HCT116 (cell line): ENCODE measurements around the gene RABL6. TPM values are rescaled to one million over a fixed set of nuclear protein-coding genes. Genes with fewer than 3 reads are reported as not detected.

ENCODE experiments used
- ATAC-seq: fragments of 200-7000 bp; cut with Tn5 transposase; 2 replicates; pipeline ENCODE4 v1.9.1; 2020; ENCODE audit warnings: mild to moderate bottlenecking, moderate library complexity
- BruUV-seq: library from RNA; stranded (reverse); fragments of 400-500 nt; replicated peaks from 2 replicates; lab custom pipeline; 2021; lab: Mats Ljungman, UMichigan
- CTCF ChIA-PET: fragments of 300-600 bp; sonication (Branson Sonifier 250); formaldehyde crosslinking; loops from one replicate; lab custom pipeline; 2021; ENCODE audit warnings: antibody characterized with exemption; lab: Charles Lee
- POLR2A ChIA-PET: fragments of 300-600, 350-600 bp; sonication (Branson Sonifier 250); formaldehyde crosslinking; loops from one replicate; lab custom pipeline; 2021; ENCODE audit warnings: antibody characterized with exemption; lab: Charles Lee
- RAD21 ChIA-PET, 2 experiments: fragments of 300-600 bp; sonication (Branson Sonifier 250); formaldehyde crosslinking; loops; one replicate each; lab custom pipeline; 2023; ENCODE audit warnings: low total read pairs in 2 of 2; ENCODE audit not compliant: uncharacterized antibody in 2 of 2, unreplicated experiment in 2 of 2, low non-redundant PET in 1 of 2; lab: Charles Lee
- DNase-seq: peaks from one replicate; pipeline ENCODE4 v3.0.0-alpha.2; 2010; ENCODE audit warnings: low read depth, low spot score
- H2AFZ ChIP-seq: fragments of 200-600 bp; shearing (Covaris generic), sonication (generic); 2 replicates; pipeline ENCODE4 v1.6.1; 2017; ENCODE audit warnings: low read depth, mixed run types, mixed read lengths, antibody characterized with exemption, low read length; ENCODE audit not compliant: poor library complexity, severe bottlenecking
- H3K27ac ChIP-seq: 2 replicates; pipeline ENCODE4 v1.5.1; 2012; ENCODE audit warnings: low read depth, low read length
- H3K27me3 ChIP-seq: fragments of 200-600 bp; sonication (generic); 2 replicates; pipeline ENCODE4 v1.6.1; 2016; ENCODE audit warnings: mixed run types, low read length, mixed read lengths; ENCODE audit not compliant: insufficient read depth
- H3K36me3 ChIP-seq, 2 experiments: fragments of 200-500 bp in 1 of 2; fragments of 200-600 bp in 1 of 2; sonication (Bioruptor generic) in 1 of 2; sonication (generic) in 1 of 2; 2 replicates each; pipeline versions ENCODE4 v1.5.1 to v1.6.1; 2014 to 2016; ENCODE audit warnings: low read length in 2 of 2, inconsistent platforms in 1 of 2, mixed read lengths in 1 of 2, mixed run types in 1 of 2; ENCODE audit not compliant: insufficient read depth in 2 of 2, control insufficient read depth in 1 of 2
- H3K4me1 ChIP-seq, 2 experiments: fragments of 200-600 bp in 1 of 2; sonication (generic) in 1 of 2; 2 replicates each; pipeline versions ENCODE4 v1.5.1 to v1.6.1; 2012 to 2017; ENCODE audit warnings: low read length in 2 of 2, inconsistent platforms in 1 of 2, mild to moderate bottlenecking in 1 of 2, mixed read lengths in 1 of 2, mixed run types in 1 of 2, moderate library complexity in 1 of 2; ENCODE audit not compliant: insufficient read depth in 2 of 2, control insufficient read depth in 1 of 2
- H3K4me2 ChIP-seq: fragments of 200-600 bp; sonication (generic); 2 replicates; pipeline ENCODE4 v1.6.1; 2017; ENCODE audit warnings: mixed run types, low read length, mixed read lengths
- H3K4me3 ChIP-seq, 2 experiments: fragments of 200-600 bp in 1 of 2; sonication (generic) in 1 of 2; replicated peaks in 1 of 2; 2 replicates each; pipeline ENCODE4 v1.5.1; 2011 to 2016; ENCODE audit warnings: low read length in 2 of 2, control low read depth in 1 of 2, low read depth in 1 of 2, mild to moderate bottlenecking in 1 of 2, mixed read lengths in 1 of 2, mixed run types in 1 of 2
- H3K79me2 ChIP-seq: fragments of 200-600 bp; sonication (generic); 2 replicates; pipeline ENCODE4 v1.6.1; 2017; ENCODE audit warnings: mild to moderate bottlenecking, mixed run types, low read length, moderate library complexity, mixed read lengths; ENCODE audit not compliant: insufficient read depth
- H3K9ac ChIP-seq: fragments of 200-600 bp; sonication (generic); 2 replicates; pipeline ENCODE4 v1.6.1; 2016; ENCODE audit warnings: low read length, mixed read lengths
- H3K9me2 ChIP-seq: fragments of 200-600 bp; sonication (generic), shearing (Covaris generic); 2 replicates; pipeline ENCODE4 v1.6.1; 2017; ENCODE audit warnings: mixed run types, mild to moderate bottlenecking, moderate library complexity; ENCODE audit not compliant: insufficient read depth
- H3K9me3 ChIP-seq, 2 experiments: fragments of 200-500 bp in 1 of 2; fragments of 200-600 bp in 1 of 2; sonication (Bioruptor generic) in 1 of 2; sonication (generic) in 1 of 2; 2 replicates each; pipeline ENCODE4 v1.6.1; 2014 to 2017; ENCODE audit warnings: low read length in 2 of 2, mixed read lengths in 2 of 2, inconsistent platforms in 1 of 2, low read depth in 1 of 2, mild to moderate bottlenecking in 1 of 2, mixed run types in 1 of 2, moderate library complexity in 1 of 2; ENCODE audit not compliant: control insufficient read depth in 1 of 2, insufficient read depth in 1 of 2
- H4K20me1 ChIP-seq: fragments of 200-600 bp; sonication (generic), shearing (Covaris generic); 2 replicates; pipeline ENCODE4 v1.6.1; 2017; ENCODE audit warnings: mixed run types, mild to moderate bottlenecking, moderate library complexity; ENCODE audit not compliant: insufficient read depth
- ELF1 ChIP-seq: IDR thresholded peaks from 2 replicates; pipeline ENCODE4 v1.6.1; 2012; ENCODE audit warnings: low read depth, borderline replicate concordance
- JUND ChIP-seq: IDR thresholded peaks from 2 replicates; pipeline ENCODE4 v1.6.1; 2012
- POLR2AphosphoS5 ChIP-seq: IDR thresholded peaks from 2 replicates; pipeline ENCODE4 v1.6.1; 2011; ENCODE audit warnings: mild to moderate bottlenecking, low read depth, low read length, moderate library complexity
- RAD21 ChIP-seq: IDR thresholded peaks from 2 replicates; pipeline ENCODE4 v1.6.1; 2012; ENCODE audit warnings: low read depth, mild to moderate bottlenecking
- SRF ChIP-seq: IDR thresholded peaks from 2 replicates; pipeline ENCODE4 v1.6.1; 2012; ENCODE audit warnings: low read depth
- TCF7L2 ChIP-seq: IDR thresholded peaks from 2 replicates; pipeline ENCODE4 v1.7.0; 2011; ENCODE audit warnings: borderline replicate concordance, inconsistent platforms; ENCODE audit not compliant: insufficient read depth, insufficient read length; ENCODE audit errors: extremely low read depth
- YY1 ChIP-seq: IDR thresholded peaks from 2 replicates; pipeline ENCODE4 v1.6.1; 2011; ENCODE audit warnings: low read length, low read depth, moderate library complexity, mild to moderate bottlenecking; ENCODE audit not compliant: insufficient replicate concordance; ENCODE audit errors: extremely low read depth
- ZFX ChIP-seq: fragments of 450-650 bp; IDR thresholded peaks from 2 replicates; pipeline ENCODE4 v1.6.1; 2017
- intact Hi-C: fragments of 100-400 bp; cut with micrococcal nuclease; formaldehyde crosslinking; loops from 2 replicates; pipeline ENCODE4 v1.10.0; 2022
- total RNA-seq: library from RNA; stranded (reverse); gene quantifications from one replicate; pipeline ENCODE4 v1.2.1, GENCODE V29; 2021; ENCODE audit not compliant: unreplicated experiment
- TF ChIP-seq, protein P1 (sequence below): IDR thresholded peaks from 2 replicates; pipeline ENCODE4 v1.6.1; 2012
- TF ChIP-seq, protein P2 (sequence below): IDR thresholded peaks from 2 replicates; pipeline ENCODE4 v1.6.1; 2012
- TF ChIP-seq, protein P3 (sequence below): IDR thresholded peaks from 2 replicates; pipeline ENCODE4 v1.6.1; 2011; ENCODE audit warnings: mild to moderate bottlenecking, low read length, moderate library complexity; ENCODE audit not compliant: insufficient replicate concordance; ENCODE audit errors: extremely low read depth

RABL6 gene
- total RNA-seq, 1 experiment from 2014 or later, result 98.6 TPM

DNA sequence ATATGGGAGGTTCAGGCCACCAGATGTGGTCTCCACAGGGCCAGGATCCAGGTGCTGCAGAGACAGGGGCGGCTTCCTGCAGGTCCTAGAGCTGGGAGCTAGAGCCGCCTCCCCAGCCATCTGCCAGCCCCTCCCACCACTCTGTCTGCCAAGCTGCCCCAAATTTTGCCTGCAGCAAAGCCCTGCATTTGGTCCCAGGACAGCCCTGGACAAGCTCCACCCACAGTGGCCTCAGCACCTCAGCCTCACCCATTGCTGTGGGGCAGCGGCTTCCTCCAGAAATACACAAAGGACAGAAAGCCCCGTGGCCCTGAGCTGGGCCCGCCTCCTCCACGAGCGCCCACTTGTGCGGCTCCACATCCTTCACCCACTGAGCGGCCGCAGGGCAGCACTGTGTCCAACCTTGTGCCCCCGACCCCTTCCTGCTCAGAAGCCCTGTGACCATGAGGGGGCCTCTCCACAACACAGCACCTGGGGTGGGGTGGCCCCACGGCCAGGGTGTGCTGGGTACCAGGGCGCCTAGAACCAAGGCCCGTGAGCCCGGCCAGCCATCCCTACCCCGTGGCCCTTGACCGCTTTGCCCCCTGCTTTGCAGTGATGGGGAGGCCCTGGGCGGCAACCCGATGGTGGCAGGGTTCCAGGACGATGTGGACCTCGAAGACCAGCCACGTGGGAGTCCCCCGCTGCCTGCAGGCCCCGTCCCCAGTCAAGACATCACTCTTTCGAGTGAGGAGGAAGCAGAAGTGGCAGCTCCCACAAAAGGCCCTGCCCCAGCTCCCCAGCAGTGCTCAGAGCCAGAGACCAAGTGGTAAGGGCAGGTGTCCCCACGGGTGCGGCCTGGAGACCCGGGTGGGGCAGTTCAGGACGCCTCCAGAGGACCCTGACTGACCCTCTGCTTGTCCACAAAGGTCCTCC lies 30.8 kb downstream of the RABL6 start:
- Histone ChIP-seq H3K9me2 (no peaks in the 10 kb centered on the region), H3K27me3 (no peaks in the 10 kb centered on the region), H3K4me3 (no peak overlapping the region), H3K79me2 (no peaks in the 10 kb centered on the region), H3K4me1 (peaks cover 28 to 37% of the 10 kb centered on the region in 2 experiments), H3K9me3 (no peaks in the 10 kb centered on the region), H3K9ac (no peak overlapping the region), H4K20me1 (no peaks in the 10 kb centered on the region), H3K4me2 (no peak overlapping the region), H3K27ac (peak overlapping the region; percentile 14; the same call in 1 of the 2 replicates), H2AFZ (no peak overlapping the region), H3K36me3 (no peaks in the 10 kb centered on the region)
- TF ChIP-seq SRF (no peak), ELF1 (no peak), JUND (no peak)
- TF ChIP-seq, protein P1, sequence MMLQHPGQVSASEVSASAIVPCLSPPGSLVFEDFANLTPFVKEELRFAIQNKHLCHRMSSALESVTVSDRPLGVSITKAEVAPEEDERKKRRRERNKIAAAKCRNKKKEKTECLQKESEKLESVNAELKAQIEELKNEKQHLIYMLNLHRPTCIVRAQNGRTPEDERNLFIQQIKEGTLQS, result no peak
- CTCF ChIA-PET, result no interaction called here
- ATAC-seq (no peak), DNase-seq (no peak)
- POLR2A ChIA-PET, result no interaction called here
- RAD21 ChIA-PET, result no interaction called here
- intact Hi-C loops, result no loop called here
- BruUV-seq, result no TSS peak

GRCh38 chr9:136839229-136840139 lies 31.7 kb downstream of the RABL6 start:
- Histone ChIP-seq H4K20me1 (no peaks in the 10 kb centered on the region), H3K9ac (no peak overlapping the region), H3K79me2 (no peaks in the 10 kb centered on the region), H3K4me1 (peaks cover 29 to 39% of the 10 kb centered on the region in 2 experiments), H3K4me2 (no peak overlapping the region), H3K9me3 (no peaks in the 10 kb centered on the region), H2AFZ (no peak overlapping the region), H3K9me2 (no peaks in the 10 kb centered on the region), H3K36me3 (no peaks in the 10 kb centered on the region), H3K27ac (peak overlapping the region; percentile 70; the same call in 1 of the 2 replicates), H3K27me3 (no peaks in the 10 kb centered on the region), H3K4me3 (no peak overlapping the region)
- no peak for ATAC-seq
- no peak for DNase-seq
- RAD21 ChIA-PET, result no interaction called here
- intact Hi-C loops, result loop anchor here (5.0 to 10.0 kb wide), 2 partner anchors 105 to 198 kb away; partner anchors contain the start of genes C8G and FBXW5
- POLR2A ChIA-PET, result no interaction called here
- no TSS peak for BruUV-seq
- CTCF ChIA-PET, result interaction anchor here (0.5 to 1.0 kb wide), 2 partner anchors 62 to 152 kb away, joined by 3 to 4 read pairs; no protein-coding TSS in a partner anchor
- TF ChIP-seq TCF7L2, result no peak
- TF ChIP-seq POLR2AphosphoS5, result no peak
- no peak for TF ChIP-seq ZFX
- TF ChIP-seq, protein P2, sequence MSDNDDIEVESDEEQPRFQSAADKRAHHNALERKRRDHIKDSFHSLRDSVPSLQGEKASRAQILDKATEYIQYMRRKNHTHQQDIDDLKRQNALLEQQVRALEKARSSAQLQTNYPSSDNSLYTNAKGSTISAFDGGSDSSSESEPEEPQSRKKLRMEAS, result no peak
- TF ChIP-seq RAD21, result no peak
- TF ChIP-seq, protein P1, result no peak
- TF ChIP-seq, protein P3, sequence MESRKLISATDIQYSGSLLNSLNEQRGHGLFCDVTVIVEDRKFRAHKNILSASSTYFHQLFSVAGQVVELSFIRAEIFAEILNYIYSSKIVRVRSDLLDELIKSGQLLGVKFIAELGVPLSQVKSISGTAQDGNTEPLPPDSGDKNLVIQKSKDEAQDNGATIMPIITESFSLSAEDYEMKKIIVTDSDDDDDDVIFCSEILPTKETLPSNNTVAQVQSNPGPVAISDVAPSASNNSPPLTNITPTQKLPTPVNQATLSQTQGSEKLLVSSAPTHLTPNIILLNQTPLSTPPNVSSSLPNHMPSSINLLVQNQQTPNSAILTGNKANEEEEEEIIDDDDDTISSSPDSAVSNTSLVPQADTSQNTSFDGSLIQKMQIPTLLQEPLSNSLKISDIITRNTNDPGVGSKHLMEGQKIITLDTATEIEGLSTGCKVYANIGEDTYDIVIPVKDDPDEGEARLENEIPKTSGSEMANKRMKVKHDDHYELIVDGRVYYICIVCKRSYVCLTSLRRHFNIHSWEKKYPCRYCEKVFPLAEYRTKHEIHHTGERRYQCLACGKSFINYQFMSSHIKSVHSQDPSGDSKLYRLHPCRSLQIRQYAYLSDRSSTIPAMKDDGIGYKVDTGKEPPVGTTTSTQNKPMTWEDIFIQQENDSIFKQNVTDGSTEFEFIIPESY, result no peak
- TF ChIP-seq YY1, result no peak
